Brain pericyte (primary cell): ENCODE results near the gene VSIG10.
A peak's percentile ranks its signal among the peaks of the same experiment; 100 is the strongest.

Source experiments
- DNase-seq: peaks from one replicate; pipeline ENCODE4 v3.0.0-alpha.2; 2012; ENCODE audit warnings: low read depth, low spot score

VSIG10 gene

DNA sequence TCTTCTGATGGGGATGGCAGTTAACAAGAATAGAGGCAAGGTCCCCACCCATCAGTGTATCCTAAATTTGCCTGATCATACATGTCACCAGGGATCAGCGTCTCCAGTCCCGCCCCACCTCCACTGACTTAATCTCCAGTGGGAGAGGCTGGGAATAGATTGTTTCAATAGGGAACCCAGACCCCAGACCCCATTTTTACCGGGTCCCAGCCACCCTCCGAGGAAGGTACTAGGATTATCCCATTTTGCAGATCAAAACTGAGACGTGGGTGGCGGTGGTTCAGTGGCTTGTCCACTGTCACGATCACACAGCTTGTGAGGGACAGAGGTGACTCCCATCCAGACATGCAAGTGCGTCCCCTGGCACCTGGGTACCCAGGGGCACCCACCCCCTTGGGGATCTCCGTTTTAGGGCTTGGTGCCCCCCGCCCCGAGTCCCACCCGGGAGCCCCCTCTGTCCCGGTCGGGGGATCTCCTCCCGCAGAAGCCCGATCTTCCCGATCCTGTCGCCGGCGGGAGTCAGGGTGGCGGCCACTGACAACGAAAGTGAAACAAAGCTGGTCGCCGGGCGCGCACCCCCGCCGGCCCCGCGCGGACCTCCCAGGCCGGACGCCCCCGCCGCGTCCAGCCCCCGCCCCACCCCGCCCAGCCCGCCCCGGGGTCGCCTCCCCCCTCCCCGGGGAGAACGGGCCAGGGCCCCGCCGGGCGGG is 43.4 kb downstream of the VSIG10 start:
- DNase-seq: no peak

DNA sequence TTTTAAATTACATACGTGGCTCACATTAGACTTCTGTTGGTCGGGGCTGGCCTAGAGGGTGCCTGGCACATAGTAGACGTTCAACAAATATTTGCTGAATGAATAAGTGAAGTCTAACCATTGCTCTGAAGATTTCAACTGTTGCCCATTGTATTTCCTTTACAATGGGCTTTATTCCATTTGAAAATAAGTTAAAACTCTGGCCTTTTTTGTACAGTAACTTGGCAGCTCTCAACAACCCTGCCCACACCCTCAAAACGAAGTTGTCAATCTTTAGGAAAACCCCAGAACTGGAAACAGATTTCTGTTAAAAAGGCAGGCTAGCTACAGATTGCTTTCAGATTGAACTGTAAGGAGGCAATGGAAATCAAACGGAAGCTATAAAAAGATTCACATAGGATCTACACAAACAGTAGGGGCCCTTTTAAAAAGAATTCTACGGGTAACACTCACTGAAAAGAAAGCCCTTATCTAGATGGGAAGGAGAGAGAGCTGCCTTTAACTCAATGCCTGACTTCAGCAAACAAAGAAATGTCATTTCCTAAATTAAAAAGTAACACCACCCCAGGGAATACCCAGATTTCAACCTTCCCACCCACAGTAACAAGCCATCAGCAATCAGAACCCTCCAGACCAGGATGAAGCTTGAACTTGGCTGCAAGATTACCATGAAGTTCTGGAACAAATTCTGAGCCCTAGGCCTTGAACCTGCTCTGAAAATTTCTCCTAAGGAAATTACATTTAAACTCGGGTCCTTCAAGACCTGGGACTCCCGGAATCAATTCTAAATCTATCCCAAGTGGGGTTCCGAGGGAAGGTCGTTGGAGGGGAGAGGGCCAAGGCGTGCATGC is 44.2 kb downstream of the VSIG10 start:
- DNase-seq: no peak

DNA sequence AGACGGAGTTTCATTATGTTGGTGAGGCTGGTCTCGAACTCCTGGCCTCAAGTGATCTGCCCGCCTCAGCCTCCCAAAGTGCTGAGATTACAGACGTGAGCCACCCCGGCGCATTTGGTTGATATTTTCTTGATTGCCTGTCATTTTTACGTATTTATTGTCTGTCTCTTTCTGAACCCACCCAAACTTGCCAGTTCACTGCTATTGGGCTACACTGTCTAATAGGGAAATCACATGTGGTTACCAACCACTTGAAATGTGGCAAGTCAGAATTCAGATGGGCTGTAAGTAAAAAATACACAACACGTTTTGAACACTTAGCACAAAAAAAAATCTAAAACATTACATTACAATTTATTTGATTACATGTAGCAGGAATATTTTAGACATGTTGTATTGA is 44.9 kb downstream of the VSIG10 start:
- no peak for DNase-seq

DNA sequence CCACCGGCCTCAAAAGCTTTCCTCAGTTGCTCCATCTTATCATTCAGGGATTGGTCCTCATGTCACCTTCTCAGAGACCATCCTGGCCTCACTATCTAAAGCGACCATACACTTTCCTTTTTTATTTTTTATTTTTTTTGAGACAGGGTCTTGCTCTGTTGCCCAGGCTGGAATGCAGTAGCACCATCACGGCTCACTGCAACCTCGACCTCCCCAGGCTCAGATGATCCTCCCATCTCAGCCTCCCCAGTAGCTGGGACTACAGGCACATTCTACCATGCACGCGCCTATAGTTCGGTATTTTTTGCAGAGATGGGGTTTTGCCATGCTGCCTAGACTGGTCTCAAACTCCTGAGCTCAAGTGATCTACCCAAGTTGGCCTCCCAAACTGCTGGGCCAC is 45.6 kb downstream of the VSIG10 start:
- DNase-seq: no peak

DNA sequence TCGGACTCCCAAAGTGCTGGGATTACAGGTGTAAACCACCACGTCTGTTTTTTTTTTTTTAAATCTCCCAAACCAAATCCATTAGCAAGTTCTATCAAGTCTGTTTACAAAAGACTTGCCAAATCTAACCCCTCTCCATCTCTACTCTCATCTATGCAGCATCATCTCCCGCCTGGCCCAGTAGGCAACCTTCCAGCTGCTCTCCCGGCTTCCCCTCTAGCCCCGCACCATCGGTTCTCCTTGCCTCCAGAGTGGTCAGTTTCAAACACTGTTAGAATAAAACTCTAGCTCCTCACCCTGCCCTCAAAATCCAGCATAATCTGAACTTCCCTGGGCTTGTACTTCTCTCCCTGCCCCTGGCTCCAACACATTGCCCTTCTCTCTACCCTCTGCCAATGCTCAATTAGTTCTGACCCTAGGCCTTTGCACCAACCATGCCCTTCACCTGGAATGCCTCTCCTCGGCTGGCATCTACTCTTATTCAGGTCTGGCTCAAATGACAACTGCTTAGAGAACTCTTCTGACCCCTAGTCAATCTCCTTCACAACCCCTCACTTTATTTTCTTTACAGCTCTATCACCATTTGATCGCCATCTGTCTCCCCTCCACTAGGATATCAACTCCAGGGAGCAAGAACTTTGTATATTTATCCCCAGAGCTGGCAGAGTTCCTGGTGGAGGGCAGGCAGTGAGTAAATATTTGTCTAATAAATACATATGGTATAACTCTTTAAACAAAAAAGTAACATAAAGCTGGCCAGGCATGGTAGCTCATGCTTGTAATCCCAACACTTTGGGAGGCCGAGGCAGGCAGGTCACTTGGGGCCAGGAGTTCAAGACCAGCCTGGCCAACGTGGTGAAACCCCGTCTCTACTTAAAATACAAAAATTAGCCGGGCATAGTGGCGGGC is 47.7 kb downstream of the VSIG10 start:
- DNase-seq: no peak

DNA sequence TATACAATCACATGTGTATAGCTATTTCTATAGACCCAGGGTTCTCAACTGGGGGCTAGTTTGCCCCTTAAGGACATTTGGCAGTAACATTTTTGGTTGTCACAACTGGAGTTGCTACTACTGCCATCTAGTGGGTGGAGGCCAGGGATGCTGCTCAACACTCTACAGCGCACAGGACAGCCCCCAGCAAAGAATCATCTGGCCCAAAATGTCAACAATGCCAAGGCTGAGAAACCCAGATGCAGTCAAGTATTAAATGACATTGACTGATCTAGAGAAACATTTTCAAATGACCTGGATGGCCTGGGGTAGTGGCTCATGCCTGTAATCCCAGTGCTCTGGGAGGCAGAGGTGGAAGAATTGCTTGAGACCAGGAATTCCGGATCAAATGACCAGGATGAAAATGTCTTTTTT is 48.7 kb downstream of the VSIG10 start:
- no peak for DNase-seq

DNA sequence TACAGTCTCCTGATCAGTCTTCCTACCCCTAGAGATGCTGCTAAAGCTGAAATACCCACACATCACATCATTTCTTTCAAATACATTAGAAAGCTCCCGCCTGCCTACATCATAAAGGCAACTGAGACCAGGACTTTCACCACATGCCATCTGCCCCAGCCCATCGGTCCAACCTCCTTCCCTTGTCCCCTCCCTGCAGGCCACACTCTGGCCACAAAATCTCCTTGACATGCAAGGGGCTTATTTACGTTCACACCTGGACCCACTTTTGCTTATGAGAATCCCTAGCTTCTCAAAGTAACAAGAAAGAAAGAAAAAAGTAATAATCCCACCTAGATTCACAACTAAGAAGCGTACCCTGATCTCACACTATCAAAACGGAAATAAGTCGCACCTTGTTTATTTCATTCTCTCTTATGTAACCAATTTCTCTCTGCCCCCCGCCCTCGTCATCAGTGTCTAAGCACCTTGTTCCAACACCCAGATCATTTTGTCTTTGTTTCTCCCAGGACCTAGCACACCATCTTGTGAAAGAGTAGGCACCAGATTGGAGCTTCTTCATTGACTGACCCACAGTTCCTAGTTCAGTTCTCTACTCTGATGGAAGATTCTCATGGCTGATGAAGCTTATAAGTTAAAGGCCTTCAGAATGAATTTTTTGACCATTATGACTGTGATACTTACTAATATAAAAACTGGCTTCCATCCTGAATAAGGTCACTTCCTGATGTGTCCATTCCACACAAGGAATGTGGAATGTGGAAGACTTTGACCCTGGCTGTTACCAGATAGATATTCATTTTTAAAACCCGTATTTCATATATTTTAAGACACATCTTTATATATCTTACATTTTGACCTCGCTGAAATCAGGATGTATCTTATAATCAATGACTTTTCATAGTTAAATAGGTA is 50.5 kb downstream of the VSIG10 start:
- DNase-seq: no peak

DNA sequence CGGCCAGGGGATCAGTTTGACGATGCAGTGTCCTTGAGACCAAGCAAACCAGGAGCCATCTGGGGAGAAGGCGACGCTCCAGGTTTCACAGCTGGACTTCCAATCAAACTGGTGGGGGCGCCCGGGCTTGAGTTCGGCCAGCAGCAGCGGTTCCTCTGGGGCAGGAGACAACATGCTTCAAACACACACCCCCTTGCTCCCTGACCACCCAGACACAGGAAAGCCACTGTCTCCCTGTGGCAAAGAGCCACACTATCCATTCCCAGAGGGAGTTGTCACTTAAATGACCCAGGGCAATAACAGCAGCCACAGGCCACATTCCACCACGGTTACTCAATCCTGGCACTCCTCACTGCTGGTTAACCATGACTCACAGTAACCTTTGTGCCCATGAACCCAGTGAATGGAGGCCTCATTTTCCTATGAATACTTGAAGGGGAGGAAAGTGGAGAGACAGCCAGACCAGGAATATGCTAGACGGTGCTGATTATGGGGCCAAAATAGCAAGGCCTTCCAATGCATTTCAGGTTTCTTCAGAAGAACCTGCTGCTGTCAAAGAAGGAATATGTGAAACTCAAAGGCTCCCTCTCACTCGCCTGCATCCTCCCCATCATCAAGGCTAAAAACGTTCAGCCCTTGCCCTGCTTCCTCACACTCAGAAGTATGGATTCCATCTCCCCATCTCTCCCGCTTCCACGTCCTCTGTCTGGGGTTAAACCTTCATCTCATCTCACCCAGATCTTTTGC is 51.3 kb downstream of the VSIG10 start:
- DNase-seq: peak; percentile 63

DNA sequence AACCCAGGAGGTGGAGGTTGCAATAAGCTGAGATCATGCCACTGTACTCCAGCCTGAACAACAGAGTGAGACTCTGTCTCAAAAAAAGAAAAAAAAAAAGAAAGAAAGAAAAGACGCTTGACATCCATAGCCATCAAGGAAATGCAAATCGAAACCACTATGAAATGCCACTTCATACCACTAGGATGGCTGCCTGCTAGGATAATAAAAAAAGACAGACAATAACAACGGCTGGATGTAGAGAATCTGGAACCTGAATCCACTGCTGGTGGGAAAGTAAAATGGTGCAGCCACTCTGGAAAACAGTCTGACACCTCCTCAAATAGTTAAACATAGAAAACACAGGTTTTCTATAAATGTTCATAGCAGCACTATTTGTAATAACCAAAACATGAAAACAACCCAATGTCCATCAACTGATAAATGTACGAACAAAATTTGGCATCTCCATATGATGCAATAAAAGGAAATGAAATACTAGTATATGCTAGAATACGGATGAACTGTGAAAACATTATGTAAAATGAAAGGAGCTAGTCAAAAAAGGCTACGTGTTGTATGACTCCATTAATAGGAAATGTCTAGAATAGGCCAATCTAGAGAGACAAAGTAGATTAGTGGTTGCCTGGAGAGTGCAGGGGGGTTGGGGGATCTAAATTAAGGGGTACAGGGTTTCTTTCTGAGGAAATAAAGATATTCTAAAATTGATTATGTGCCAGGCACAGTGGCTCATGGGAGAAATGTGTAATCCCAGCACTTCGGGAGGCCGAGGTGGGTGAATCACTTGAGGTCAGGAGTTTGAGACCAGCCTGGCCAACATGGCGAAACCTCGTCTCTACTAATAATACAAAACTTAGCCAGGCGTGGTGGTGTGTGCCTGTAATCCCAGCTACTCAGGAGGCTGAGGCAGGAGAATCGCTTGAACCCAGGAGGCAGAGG is 52.6 kb downstream of the VSIG10 start:
- DNase-seq: no peak

DNA sequence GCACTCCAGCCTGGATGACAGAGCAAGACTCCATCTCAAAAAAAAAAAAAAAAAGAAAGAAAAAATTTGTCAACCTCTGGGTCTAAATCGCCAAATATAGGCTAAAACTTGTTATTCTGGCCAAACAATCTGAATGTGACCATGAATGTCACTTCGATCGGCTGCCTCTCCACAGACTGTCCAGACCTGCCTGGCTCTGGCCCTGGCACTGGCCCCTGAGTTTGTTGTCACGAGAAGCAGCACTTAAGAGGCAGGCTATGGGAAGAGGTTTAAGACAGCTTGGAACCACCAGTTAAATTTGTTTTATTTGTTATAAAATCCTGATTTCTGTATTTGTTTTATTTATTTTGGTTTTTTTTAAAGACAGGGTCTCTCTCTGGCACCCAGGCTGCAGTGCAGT is 57.4 kb downstream of the VSIG10 start:
- DNase-seq: no peak

DNA sequence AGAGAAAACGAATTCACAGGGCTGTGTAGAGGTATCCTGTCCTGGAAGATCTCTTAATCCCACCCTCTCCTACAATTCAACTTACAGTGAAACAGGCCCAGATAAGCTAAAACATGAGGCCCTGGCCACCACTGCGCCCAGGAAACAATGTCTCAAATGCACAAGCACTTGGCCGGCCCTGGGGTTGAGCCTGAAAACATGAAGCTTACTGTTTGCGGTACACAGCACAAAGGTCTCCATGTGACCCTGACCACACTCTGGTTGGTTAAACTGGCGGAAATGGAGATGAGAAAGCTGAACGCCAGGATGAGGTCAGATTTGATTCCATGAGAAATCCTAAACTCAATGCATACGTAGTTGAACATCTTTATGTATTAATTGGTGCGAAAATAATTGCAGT is 59.2 kb downstream of the VSIG10 start:
- DNase-seq: no peak

DNA sequence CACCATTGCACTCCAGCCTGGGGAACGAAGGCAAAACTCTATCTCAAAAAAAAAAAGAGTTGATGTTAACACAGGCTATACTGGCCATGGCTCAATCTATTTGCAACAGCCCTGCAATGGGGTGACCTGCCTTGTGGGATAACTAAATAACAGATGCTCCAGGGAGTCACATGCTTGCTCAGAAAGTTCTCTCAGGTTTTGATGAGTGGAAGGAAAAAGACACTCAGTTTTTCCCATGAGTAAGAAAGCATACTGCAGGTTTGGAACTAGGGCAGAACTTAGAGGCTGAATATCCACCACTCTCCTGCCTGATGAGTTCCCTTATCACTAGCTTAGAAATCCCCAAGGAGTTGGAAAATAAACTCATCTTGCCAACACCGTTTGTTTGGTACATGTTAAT is 59.7 kb downstream of the VSIG10 start:
- no peak for DNase-seq

DNA sequence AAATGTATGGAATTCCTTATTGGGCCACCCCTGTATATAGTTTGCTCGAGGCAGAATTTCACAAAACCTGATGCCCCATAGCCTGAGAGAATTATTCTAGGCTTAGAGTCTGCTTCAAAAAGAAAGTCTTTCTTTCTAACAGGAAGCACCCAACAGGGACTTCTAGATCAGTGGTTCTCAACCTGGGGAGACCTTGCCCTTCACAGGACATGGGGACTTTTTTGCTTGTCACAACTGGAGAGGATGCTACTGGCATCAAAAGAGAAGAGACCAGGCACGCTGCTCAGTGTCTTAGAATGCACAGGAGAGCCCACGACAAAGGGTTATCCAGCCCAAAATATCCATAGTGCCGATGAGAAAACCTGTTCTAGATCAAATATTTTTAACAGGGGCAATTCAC is 61.7 kb downstream of the VSIG10 start:
- no peak for DNase-seq

DNA sequence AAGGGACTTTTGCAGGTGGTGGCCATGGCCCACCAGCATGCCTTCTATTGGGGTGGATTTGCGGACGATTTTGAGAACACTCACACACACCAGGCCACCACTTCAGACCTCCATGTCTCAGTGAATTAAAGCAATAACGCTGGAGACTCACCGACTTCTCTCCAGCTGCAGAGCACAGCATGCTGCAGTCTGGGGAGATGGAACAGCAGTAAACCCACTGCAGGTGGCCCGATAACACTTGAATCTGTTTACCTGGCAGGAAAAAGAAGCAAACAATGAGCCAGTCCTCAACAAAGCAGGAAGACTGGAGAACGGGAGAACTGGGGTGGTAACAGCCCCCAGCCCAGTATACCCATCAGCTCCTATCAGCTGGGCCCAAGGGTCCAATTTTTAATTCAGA is 65.7 kb downstream of the VSIG10 start:
- no peak for DNase-seq

DNA sequence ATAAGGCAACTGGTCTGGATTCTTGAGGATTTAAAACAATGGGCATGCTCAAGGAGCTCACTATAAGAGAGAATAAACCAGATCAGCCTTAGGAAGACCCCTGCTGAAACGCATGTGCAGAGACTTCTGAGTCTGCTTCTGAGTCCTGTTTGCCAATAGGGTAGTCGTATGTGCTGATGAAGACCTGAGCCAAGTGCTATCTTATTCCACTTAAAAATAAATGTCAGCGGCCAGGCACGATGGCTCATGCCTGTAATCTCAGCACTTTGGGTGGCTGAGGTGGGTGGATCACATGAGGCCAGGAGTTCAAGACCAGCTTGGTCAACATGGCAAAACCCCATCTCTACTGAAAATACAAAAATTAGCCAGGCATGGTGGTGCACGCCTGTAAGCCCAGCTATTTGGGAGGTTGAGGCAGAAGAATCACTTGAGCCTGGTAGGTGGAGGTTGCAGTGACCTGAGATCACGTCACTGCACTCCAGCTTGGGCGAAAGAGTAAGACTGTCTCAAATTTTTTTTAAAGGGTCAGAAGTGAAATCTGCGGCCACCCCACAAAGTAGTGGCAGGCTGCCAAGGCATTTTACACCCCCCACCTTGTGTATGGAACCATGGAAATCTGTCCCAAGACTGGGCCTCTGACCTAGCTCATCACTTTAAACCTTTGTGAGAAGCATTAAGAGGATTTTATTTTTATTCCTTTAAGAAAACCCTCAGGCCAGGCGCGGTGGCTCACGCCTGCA is 67.0 kb downstream of the VSIG10 start:
- DNase-seq: no peak

DNA sequence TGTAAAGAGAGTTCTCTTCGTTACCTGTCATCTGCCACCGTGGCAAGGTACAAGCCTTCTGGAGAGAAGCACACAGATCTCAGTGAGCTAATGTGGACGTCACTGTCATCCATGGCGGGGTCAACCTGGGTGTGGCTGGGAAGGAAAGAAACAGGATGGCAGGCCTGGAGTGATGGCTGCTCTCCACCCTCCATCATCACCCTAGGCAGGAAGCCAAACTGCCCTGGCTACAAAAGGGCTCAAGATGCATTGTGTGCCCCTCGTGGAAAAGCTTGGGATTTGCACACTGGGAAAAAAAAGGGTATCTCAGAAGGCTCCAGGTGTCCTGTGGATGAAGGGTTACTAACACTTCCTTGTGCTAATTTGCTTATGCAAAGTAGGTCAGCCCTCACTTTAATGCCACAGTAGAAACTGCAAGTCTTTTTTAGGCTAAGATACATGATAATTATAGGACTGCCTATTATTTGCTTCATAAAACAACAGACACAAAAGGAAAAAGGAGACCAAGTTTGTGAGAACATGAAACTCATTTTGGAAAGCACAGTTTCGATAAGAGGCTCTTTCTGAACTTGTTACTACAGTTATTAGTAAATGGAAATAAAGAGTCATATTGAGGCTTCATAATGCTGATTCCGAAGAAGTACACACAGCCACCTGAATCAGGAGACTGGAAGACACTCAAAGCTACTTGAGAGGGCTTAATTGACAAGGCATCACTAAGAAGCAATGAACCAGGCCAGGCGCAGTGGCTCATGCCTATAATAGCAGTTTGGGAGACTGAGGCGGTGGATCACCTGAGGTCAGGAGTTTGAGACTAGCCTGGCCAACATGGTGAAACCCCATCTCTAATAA is 68.4 kb downstream of the VSIG10 start:
- no peak for DNase-seq

DNA sequence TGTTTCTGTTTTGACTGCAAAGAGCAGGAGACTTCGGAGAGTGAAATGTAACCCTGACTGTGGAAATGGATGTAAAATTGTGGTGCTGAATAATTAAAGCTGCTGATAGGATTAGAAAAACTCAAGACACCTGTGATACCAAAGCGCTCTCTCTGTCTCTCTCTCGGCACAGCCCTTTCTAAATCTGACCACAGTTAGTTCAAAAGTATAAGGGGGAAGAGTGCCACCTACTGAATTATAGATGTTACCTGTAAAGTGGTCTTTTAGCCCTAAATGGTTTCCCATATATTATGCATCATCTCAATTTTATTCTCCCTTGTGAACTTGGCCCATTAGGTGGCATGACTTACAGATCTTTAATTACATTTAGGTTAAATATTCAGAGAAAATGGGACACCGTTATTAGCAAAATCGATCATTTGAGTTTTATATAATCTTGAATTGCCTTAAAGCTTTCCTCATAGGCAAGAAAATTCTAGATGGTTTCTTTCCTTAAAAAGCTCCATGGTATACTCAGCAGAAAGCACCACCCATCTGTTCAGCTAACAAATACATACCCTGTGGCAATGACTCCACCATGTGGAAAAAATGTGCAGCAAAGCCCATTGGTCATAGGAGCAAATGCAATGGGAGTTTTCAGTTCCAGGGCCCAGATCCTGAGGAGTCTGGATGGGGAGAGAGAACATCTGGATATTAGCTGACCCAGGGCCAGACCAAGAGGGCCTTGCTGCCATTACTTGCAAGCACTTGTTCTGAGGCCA is 69.2 kb downstream of the VSIG10 start:
- no peak for DNase-seq
